Upper lobe of right lung (tissue), 1 donor: ENCODE data around the gene FLII. TPM values are rescaled to one million over a fixed set of nuclear protein-coding genes. Genes with fewer than 3 reads are reported as not detected.
"Not testable (repeated sequence)": the region's sequence is repeated elsewhere in the genome, so short reads cannot be mapped to it uniquely, and the experiment has no call there.

Source experiments
- ATAC-seq: fragments of 200-7000 bp; cut with Tn5 transposase; one replicate; pipeline ENCODE4 v1.9.1; 2020; ENCODE audit warnings: mild to moderate bottlenecking, moderate library complexity
- DNase-seq: peaks from one replicate; pipeline ENCODE4 v3.0.0-alpha.2; 2020
- H3K27ac ChIP-seq: fragments of 200-600 bp; one replicate; pipeline ENCODE4 v1.8.0; 2022
- H3K27me3 ChIP-seq: fragments of 200-600 bp; one replicate; pipeline ENCODE4 v1.8.0; 2022; ENCODE audit warnings: mild to moderate bottlenecking
- H3K36me3 ChIP-seq: fragments of 200-600 bp; one replicate; pipeline ENCODE4 v1.8.0; 2022
- H3K4me1 ChIP-seq: fragments of 200-600 bp; one replicate; pipeline ENCODE4 v1.8.0; 2022
- H3K4me3 ChIP-seq: fragments of 200-600 bp; one replicate; pipeline ENCODE4 v1.8.0; 2022; ENCODE audit warnings: mild to moderate bottlenecking
- H3K9me3 ChIP-seq: fragments of 200-600 bp; one replicate; pipeline ENCODE4 v1.8.0; 2022
- intact Hi-C: fragments of 100-400 bp; cut with DNase I; formaldehyde crosslinking; loops from one replicate; pipeline ENCODE4 v1.11.0; 2022
- total RNA-seq: library from RNA; stranded (reverse); fragmentation: NEBNext Ultra II Directional; extraction: Animal tissue kit (Norgen Biotek cat#: 25700); gene quantifications from one replicate; pipeline ENCODE4 v1.2.1, GENCODE V29; 2021
- TF ChIP-seq, protein P1 (sequence below): fragments of 200-600 bp; IDR thresholded peaks from one replicate; pipeline ENCODE4 v1.8.0; 2022; ENCODE audit warnings: antibody characterized with exemption
- donor health status: DM: no; HTN: yes; CAD: no; lungs with severe emphysema.

FLII gene
- total RNA-seq, 1 donor from 2014 or later, result 295 TPM

DNA sequence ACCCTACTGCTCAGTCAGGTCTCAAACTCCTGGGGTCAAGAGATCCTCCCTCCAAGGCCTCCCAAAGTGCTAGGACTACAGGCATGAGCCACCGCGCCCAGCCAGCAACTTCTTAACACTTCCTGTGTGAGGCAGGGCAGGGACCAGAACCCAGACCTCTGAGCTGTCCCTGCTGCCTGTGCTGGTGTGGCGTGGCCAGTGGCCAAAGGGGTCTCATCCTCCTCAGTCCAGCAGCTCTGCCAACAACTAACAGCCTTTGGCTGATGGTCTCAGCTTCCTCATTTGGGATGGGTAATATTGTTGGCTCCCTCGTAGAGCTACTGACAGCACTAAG is 34.5 kb downstream of the FLII start:
- no peaks in the 10 kb centered on the region for H3K36me3 ChIP-seq
- no peak for ATAC-seq
- no peak for DNase-seq
- H3K4me1 ChIP-seq, result peaks cover 18% of the 10 kb centered on the region
- H3K27me3 ChIP-seq, result no peaks in the 10 kb centered on the region
- no peak overlapping the region for H3K27ac ChIP-seq
- no peaks in the 10 kb centered on the region for H3K9me3 ChIP-seq
- intact Hi-C loops, result no loop called here
- H3K4me3 ChIP-seq, result no peak overlapping the region
- TF ChIP-seq, protein P1, sequence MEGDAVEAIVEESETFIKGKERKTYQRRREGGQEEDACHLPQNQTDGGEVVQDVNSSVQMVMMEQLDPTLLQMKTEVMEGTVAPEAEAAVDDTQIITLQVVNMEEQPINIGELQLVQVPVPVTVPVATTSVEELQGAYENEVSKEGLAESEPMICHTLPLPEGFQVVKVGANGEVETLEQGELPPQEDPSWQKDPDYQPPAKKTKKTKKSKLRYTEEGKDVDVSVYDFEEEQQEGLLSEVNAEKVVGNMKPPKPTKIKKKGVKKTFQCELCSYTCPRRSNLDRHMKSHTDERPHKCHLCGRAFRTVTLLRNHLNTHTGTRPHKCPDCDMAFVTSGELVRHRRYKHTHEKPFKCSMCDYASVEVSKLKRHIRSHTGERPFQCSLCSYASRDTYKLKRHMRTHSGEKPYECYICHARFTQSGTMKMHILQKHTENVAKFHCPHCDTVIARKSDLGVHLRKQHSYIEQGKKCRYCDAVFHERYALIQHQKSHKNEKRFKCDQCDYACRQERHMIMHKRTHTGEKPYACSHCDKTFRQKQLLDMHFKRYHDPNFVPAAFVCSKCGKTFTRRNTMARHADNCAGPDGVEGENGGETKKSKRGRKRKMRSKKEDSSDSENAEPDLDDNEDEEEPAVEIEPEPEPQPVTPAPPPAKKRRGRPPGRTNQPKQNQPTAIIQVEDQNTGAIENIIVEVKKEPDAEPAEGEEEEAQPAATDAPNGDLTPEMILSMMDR, result no peak

GRCh38 chr17:18218756-18219415 is 39.7 kb downstream of the FLII start:
- Histone ChIP-seq H3K27me3 (no peaks in the 10 kb centered on the region), H3K27ac (no peak overlapping the region), H3K9me3 (no peaks in the 10 kb centered on the region), H3K4me3 (no peak overlapping the region), H3K4me1 (peaks cover 8% of the 10 kb centered on the region), H3K36me3 (no peaks in the 10 kb centered on the region)
- DNase-seq, result no peak
- peak; percentile 28 for ATAC-seq
- intact Hi-C loops, result no loop called here
- TF ChIP-seq, protein P1, result no peak

DNA sequence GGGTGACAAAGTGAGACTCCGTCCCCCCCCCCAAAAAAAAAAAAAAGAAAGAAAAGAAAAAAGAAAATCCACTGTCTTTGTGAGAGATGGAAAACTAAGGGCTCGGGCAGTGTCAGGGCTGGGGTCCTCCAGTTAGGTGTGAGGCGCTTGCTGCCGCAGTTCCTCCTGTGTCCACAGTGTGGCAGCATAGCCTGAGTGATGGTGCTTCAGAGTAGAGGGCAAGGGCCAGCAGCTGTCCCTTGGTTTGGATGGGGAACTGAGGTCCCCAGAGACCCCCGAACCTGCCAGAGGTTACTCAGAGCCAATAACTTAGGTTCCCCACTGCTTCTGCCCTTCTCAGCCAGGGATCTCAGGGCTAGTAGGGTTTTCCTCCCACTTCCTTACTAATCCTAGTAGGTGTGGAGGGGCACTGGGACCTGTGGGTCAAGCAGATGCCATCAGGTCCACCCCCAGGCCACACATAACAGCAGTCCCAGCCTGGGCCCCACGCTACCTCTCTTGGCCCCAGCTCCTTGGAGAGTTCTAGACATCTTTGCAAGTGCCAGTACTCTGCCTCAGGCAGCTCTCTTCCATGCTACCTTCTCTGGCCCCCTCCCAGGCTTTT is 41.0 kb downstream of the FLII start:
- peaks cover 8% of the 10 kb centered on the region for H3K4me1 ChIP-seq
- H3K27me3 ChIP-seq, result no peaks in the 10 kb centered on the region
- intact Hi-C loops, result no loop called here
- TF ChIP-seq, protein P1, result peak; percentile 92
- H3K27ac ChIP-seq, result no peak overlapping the region
- H3K9me3 ChIP-seq, result no peaks in the 10 kb centered on the region
- H3K36me3 ChIP-seq, result no peaks in the 10 kb centered on the region
- peak; percentile 96 for ATAC-seq
- DNase-seq, result peak; percentile 85
- no peak overlapping the region for H3K4me3 ChIP-seq

DNA sequence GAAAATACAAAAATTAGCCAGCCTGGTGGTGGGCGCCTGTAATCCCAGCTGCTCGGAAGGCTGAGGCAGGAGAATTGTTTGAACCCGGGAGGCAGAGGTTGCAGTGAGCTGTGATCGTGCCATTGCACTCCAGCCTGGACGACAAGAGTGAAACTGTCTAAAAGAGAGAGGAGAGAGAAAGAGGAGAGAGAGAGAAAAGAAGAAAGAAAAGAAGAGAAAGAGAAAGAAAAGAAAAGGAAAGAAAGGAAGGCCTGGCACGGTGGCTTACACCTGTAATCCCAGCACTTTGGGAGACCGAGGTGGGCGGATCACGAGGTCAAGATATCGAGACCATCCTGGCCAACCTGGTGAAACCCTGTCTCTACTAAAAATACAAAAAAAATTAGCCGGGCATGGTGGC is 41.6 kb downstream of the FLII start:
- DNase-seq, ATAC-seq, H3K9me3 ChIP-seq, H3K36me3 ChIP-seq, H3K27me3 ChIP-seq, H3K27ac ChIP-seq, H3K4me1 ChIP-seq, H3K4me3 ChIP-seq, intact Hi-C loops: not testable (repeated sequence)

- Histone ChIP-seq H3K27ac (no peak overlapping the region), H3K9me3 (no peaks in the 10 kb centered on the region), H3K4me1 (peaks cover under 1% of the 10 kb centered on the region), H3K27me3 (no peaks in the 10 kb centered on the region), H3K4me3 (no peak overlapping the region), H3K36me3 (peaks cover 24% of the 10 kb centered on the region)
- DNase-seq (no peak), ATAC-seq (no peak)
- intact Hi-C loops, result no loop called here
- TF ChIP-seq, protein P1, result no peak
Measured at GRCh38 chr17:18213666-18214270, 44.8 kb downstream of the FLII start.

DNA sequence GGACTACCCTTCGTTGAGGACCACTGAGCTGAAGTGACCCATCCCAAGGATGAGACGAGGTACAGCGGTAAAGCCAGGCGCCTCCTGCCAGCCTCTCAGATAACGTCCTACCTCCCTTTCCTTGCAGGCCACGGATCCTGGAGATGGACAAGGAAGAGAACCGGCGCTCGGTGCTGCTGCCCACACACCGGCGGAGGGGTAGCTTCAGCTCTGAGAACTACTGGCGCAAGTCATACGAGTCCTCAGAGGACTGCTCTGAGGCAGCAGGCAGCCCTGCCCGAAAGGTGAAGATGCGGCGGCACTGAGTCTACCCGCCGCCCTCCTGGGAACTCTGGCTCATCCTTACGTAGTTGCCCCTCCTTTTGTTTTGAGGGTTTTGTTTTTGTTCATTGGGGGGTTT is 50.4 kb downstream of the FLII start:
- ATAC-seq (no peak), DNase-seq (no peak)
- Histone ChIP-seq H3K36me3 (peaks cover 62% of the 10 kb centered on the region), H3K27me3 (no peaks in the 10 kb centered on the region), H3K9me3 (no peaks in the 10 kb centered on the region), H3K4me3 (no peak overlapping the region), H3K27ac (no peak overlapping the region), H3K4me1 (no peaks in the 10 kb centered on the region)
- TF ChIP-seq, protein P1, result no peak
- intact Hi-C loops, result no loop called here
